Measurements from ENCODE around the gene POLE4. TPM values are rescaled to one million over a fixed set of nuclear protein-coding genes. Genes with fewer than 3 reads are reported as not detected.

Gene POLE4
- total RNA-seq, 4 donors from 2014 or later, result 27.5 to 339 (median 46.0) TPM

DNA sequence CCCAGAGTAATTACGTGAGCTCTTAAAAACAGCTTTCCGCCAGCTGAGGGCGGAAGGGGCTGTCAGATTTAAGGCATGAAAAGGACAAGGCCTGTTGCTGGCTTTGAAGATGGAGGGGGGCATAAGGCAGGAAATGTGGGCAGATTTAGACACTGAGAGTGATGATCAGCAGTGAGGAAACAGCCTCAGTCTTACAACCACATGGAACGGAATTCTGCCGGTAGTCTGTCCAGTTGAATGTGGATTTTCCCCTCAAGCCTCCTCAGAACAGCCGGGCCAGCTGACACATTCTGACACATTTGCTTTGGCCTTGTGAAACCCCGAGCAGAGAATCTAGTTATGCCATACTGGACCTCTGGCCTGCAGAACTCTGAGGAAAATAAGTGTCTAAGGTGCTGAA lies 16.6 kb downstream of the POLE4 start:
- no peaks in the 10 kb centered on the region for H3K4me1 ChIP-seq
- H3K27ac ChIP-seq, result no peak overlapping the region
- in situ Hi-C loops (cut with MboI; ENCODE audit: low pct_ligation_motif_present in 1 of 4, low pct_unique_long_range_greater_than_20kb in 1 of 4, low sequenced_read_pairs in 3 of 4) (no loop called here), intact Hi-C loops (cut with DNase I; ENCODE audit: low total_unique reads) (no loop called here)
- H3K36me3 ChIP-seq, result no peaks in the 10 kb centered on the region
- 94 to 100% methylated on average over 3 to 7 of the region's 7 CpGs for WGBS, 2 donors (ENCODE audit: low coverage in 1 of 2)
- no peak for DNase-seq
- no peak overlapping the region for H3K4me3 ChIP-seq
- no peaks in the 10 kb centered on the region for H3K27me3 ChIP-seq
- no peaks in the 10 kb centered on the region for H3K9me3 ChIP-seq
- TF ChIP-seq CTCF (IDR thresholded peaks at IDR 0.05), result no peak
- TF ChIP-seq POLR2AphosphoS5 (IDR thresholded peaks at IDR 0.05), result no peak
- TF ChIP-seq EP300 (IDR thresholded peaks at IDR 0.05; ENCODE audit: low read depth), result no peak
- no peak for TF ChIP-seq POLR2A (IDR thresholded peaks at IDR 0.05)

DNA sequence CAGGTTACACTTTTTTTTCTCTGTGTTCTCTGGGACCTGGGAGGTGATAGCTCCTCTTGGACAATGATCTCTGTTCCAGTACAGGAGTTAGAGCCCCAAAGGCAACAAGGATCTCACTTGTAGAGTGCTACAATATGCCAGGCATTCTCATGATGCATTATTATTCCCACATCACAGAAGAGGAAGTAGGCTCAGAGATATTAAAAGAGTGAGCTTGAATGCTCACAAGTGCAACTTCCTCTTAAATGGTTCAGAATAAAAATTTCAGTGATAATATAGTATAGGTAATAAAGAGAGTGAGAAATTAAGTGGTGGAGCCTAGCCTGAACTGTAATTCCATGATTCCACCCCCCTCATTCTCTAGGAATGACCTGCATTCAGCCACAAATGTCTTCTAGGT lies 21.4 kb downstream of the POLE4 start:
- Histone ChIP-seq H3K36me3 (no peaks in the 10 kb centered on the region), H3K27me3 (no peaks in the 10 kb centered on the region), H3K4me3 (no peak overlapping the region), H3K9me3 (no peaks in the 10 kb centered on the region), H3K27ac (no peak overlapping the region), H3K4me1 (no peaks in the 10 kb centered on the region)
- DNase-seq, result no peak
- intact Hi-C loops (cut with DNase I; ENCODE audit: low total_unique reads), result no loop called here
- TF ChIP-seq POLR2AphosphoS5 (IDR thresholded peaks at IDR 0.05) (no peak), POLR2A (IDR thresholded peaks at IDR 0.05) (no peak), EP300 (IDR thresholded peaks at IDR 0.05; ENCODE audit: low read depth) (no peak), CTCF (IDR thresholded peaks at IDR 0.05) (no peak)
- in situ Hi-C loops (cut with MboI; ENCODE audit: low pct_ligation_motif_present in 1 of 4, low pct_unique_long_range_greater_than_20kb in 1 of 4, low sequenced_read_pairs in 3 of 4), result no loop called here

DNA sequence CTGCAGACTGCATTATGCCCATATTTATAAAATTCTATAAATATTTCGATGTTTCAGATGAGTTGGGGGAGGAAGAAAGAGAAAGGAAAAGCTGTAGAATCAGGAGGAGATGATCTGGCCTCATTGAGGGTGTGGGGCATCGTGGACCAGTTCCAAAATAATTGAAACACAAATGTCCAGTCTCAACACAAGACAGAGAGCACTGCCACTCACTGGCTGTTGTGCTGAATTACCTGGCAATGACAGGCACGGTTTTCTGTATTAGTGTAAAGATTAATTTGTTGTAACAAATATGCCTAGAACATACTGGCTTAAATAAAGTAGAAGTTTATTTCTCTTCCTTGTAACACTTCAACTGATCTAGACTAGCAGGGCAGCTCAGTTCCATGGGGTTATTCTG lies 24.1 kb downstream of the POLE4 start:
- no peak overlapping the region for H3K4me3 ChIP-seq
- intact Hi-C loops (cut with DNase I; ENCODE audit: low total_unique reads) (no loop called here), in situ Hi-C loops (cut with MboI; ENCODE audit: low pct_ligation_motif_present in 1 of 4, low pct_unique_long_range_greater_than_20kb in 1 of 4, low sequenced_read_pairs in 3 of 4) (no loop called here)
- no peaks in the 10 kb centered on the region for H3K9me3 ChIP-seq
- no peaks in the 10 kb centered on the region for H3K4me1 ChIP-seq
- no peak overlapping the region for H3K27ac ChIP-seq
- H3K27me3 ChIP-seq, result no peaks in the 10 kb centered on the region
- DNase-seq, result no peak
- TF ChIP-seq EP300 (IDR thresholded peaks at IDR 0.05; ENCODE audit: low read depth) (no peak), POLR2AphosphoS5 (IDR thresholded peaks at IDR 0.05) (no peak), POLR2A (IDR thresholded peaks at IDR 0.05) (no peak), CTCF (IDR thresholded peaks at IDR 0.05) (no peak)
- 73 to 76% methylated on average over 3 of the region's 3 CpGs for WGBS, 2 donors (ENCODE audit: low coverage in 1 of 2)
- no peaks in the 10 kb centered on the region for H3K36me3 ChIP-seq

DNA sequence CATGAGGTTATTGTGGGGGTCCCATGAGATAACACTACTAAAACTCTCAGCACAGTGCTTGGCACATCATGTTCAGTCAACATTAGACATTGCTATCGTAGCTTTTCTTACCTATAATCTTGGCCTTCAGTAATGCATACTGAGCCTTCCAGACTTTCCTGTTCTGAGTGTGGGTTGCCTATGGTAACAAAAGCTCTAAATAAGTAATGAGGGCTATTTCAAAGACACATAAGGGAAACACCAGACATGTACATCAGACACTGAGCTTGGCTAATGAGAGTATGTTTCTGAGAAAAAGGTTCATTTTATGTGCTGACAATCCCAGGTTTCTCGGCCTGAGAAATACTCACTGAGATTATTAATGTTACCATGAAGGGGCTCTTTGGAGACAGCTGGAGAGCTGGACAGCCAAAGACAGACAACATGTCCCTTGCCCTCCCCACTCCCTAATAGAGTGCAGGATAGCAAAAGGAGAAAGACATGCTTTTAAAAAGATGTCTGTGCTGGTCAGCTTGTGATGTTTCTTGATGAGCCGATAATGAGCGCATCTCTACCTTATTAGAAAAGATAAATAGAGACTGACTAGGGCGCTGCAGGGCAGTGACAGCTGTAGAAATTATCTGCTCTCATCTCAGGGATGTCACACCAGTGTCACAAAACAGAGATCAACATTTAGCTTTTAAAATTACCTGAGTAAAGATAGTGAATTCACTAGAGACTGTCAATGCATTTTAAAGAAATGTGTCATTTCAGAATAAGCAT lies 25.4 kb downstream of the POLE4 start:
- in situ Hi-C loops (cut with MboI; ENCODE audit: low pct_ligation_motif_present in 1 of 4, low pct_unique_long_range_greater_than_20kb in 1 of 4, low sequenced_read_pairs in 3 of 4), result no loop called here
- no peaks in the 10 kb centered on the region for H3K36me3 ChIP-seq
- no peak for DNase-seq
- H3K9me3 ChIP-seq, result no peaks in the 10 kb centered on the region
- H3K27me3 ChIP-seq, result no peaks in the 10 kb centered on the region
- no peaks in the 10 kb centered on the region for H3K4me1 ChIP-seq
- no peak overlapping the region for H3K4me3 ChIP-seq
- intact Hi-C loops (cut with DNase I; ENCODE audit: low total_unique reads), result no loop called here
- no peak overlapping the region for H3K27ac ChIP-seq
- 95 to 100% methylated on average over 3 to 5 of the region's 5 CpGs for WGBS, 2 donors (ENCODE audit: low coverage in 1 of 2)
- TF ChIP-seq POLR2AphosphoS5 (IDR thresholded peaks at IDR 0.05), result no peak
- TF ChIP-seq POLR2A (IDR thresholded peaks at IDR 0.05), result no peak
- no peak for TF ChIP-seq EP300 (IDR thresholded peaks at IDR 0.05; ENCODE audit: low read depth)
- no peak for TF ChIP-seq CTCF (IDR thresholded peaks at IDR 0.05)

All from transverse colon (tissue), 4 donors.